ENCODE results near the gene OR10C1. TPM values are rescaled to one million over a fixed set of nuclear protein-coding genes. Genes with fewer than 3 reads are reported as not detected.

The OR10C1 gene
- total and polyA plus RNA-seq, 2 of the 13 experiments (the other 11 are each of a cell fraction or from before 2014, with no cell fraction given), result 0.04 TPM; not detected in 1

DNA sequence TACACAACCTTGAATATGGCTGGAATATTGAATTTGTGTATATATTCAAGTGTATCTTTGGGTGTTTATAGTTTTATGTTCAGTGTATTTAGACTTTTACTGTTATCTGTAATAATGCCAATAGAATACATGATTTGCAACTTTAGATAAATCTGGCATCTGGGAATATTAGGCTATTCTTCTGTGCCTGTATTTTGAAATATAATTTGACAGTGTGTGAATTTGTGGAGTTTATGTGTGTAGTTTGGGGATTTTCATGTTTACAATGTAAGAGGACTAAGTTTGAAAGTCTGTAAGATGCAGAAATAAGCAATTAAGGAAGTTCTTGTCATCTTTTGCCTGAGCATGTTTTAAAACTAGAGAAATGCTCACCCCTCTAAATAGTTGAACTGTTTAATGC is at the start of gene OR10C1 (continued):
- TF ChIP-seq, protein P1, sequence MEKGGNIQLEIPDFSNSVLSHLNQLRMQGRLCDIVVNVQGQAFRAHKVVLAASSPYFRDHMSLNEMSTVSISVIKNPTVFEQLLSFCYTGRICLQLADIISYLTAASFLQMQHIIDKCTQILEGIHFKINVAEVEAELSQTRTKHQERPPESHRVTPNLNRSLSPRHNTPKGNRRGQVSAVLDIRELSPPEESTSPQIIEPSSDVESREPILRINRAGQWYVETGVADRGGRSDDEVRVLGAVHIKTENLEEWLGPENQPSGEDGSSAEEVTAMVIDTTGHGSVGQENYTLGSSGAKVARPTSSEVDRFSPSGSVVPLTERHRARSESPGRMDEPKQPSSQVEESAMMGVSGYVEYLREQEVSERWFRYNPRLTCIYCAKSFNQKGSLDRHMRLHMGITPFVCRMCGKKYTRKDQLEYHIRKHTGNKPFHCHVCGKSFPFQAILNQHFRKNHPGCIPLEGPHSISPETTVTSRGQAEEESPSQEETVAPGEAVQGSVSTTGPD (CRISPR knock-in tag; IDR thresholded peaks at IDR 0.05), result no peak
- TF ChIP-seq ZSCAN22 (CRISPR knock-in tag; IDR thresholded peaks at IDR 0.05) (no peak), PLRG1 (conservative IDR thresholded peaks at IDR 0.05) (no peak), ZNF180 (CRISPR knock-in tag; IDR thresholded peaks at IDR 0.05; ENCODE audit: borderline replicate concordance, low read depth) (no peak), ARNTL (CRISPR knock-in tag; IDR thresholded peaks at IDR 0.05) (no peak), AGO1 (IDR thresholded peaks at IDR 0.05; ENCODE audit: low read depth, low read length, poor library complexity, severe bottlenecking) (no peak)

DNA sequence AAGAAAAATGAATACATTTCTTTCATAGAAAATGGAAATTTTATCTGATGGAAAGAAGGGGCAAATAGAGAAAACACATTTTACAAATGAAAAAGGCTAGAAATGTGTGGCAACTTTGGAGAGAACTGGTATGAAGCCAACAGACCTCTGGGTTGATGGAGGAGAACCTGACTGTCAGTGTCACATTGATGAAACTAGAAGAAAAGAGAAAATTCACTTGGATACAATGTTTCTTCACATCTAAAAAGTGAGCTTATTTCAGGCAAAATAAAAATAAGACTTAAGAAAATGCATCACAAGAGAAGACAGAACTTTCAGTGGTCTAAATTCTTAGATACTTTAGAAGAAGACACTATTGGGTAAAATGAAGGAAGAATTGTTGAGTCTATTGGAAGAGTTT is 43.8 kb upstream of the OR10C1 start, which contains the start of gene OR12D2:
OR12D2 (plus strand) TSS at position 301 of the 400 bp plus-strand sequence. CDS start 1,069 bp downstream, outside the sequence.
- Histone ChIP-seq H3K9me3 (ENCODE audit: low read length) (no peaks in the 10 kb centered on the region), H3K36me3 (replicated peaks in 1 of 2; ENCODE audit: control insufficient read depth in 1 of 2, insufficient read depth in 2 of 2, low read length in 2 of 2) (no peaks in the 10 kb centered on the region), H4K20me1 (ENCODE audit: insufficient read depth, low read length) (no peaks in the 10 kb centered on the region), H3K27ac (ENCODE audit: extremely low read length, insufficient read depth, low read length) (no peak within 1 kb of the TSS), H3K27me3 (ENCODE audit: control insufficient read depth in 1 of 2, insufficient read depth in 2 of 2, low read length in 2 of 2) (no peaks in the 10 kb centered on the region), H3K79me2 (ENCODE audit: insufficient read depth, low read length) (no peaks in the 10 kb centered on the region), H3K4me3 (replicated peaks in 1 of 3; ENCODE audit: insufficient read depth in 1 of 3, low read depth in 2 of 3, low read length in 3 of 3) (no peak within 1 kb of the TSS), H3K4me1 (ENCODE audit: insufficient read depth, low read length) (no peaks in the 10 kb centered on the region), H2AFZ (ENCODE audit: low read length) (no peak within 1 kb of the TSS), H3K9ac (ENCODE audit: insufficient read depth, low read depth, low read length) (no peak within 1 kb of the TSS), H3K4me2 (ENCODE audit: low read depth, low read length) (no peak within 1 kb of the TSS)
- no peak for ATAC-seq
- in situ Hi-C loops (cut with HindIII; ENCODE audit: extremely low pct_ligation_motif_present, low pct_unique_long_range_greater_than_20kb), result no loop called here
- DNase-seq (ENCODE audit: low spot score), result no peak
- BruUV-seq (replicated peaks), result no TSS peak
- FAIRE-seq, result no peak
- CTCF ChIA-PET (ENCODE audit: low intra/inter-chr PET ratio, low total read pairs), result no interaction called here
- POLR2A ChIA-PET, result no interaction called here
- intact Hi-C loops (cut with micrococcal nuclease; ENCODE audit: unreplicated experiment), result no loop called here
- no peak for TF ChIP-seq BRD4 (CRISPR knock-in tag; IDR thresholded peaks at IDR 0.05)
- no peak for TF ChIP-seq ZNF605 (CRISPR knock-in tag; IDR thresholded peaks at IDR 0.05)
- no peak for TF ChIP-seq ZNF44 (CRISPR knock-in tag; IDR thresholded peaks at IDR 0.05)
- TF ChIP-seq HNRNPH1 (optimal IDR thresholded peaks at IDR 0.05; ENCODE audit: low read depth, low read length), result no peak
- TF ChIP-seq ELF1 (CRISPR knock-in tag; IDR thresholded peaks at IDR 0.05), result no peak
- TF ChIP-seq ZBTB7A (CRISPR knock-in tag; IDR thresholded peaks at IDR 0.05), result no peak
- TF ChIP-seq RFX3 (CRISPR knock-in tag; IDR thresholded peaks at IDR 0.05), result no peak
- TF ChIP-seq GTF2F1 (IDR thresholded peaks at IDR 0.05; ENCODE audit: low read length), result no peak
- no peak for TF ChIP-seq ZNF33B (CRISPR knock-in tag; IDR thresholded peaks at IDR 0.05)
- TF ChIP-seq ZNF17 (CRISPR knock-in tag; IDR thresholded peaks at IDR 0.05), result no peak
- TF ChIP-seq SMC3 (IDR thresholded peaks at IDR 0.05; ENCODE audit: low read length), result no peak
- no peak for TF ChIP-seq ZNF550 (CRISPR knock-in tag; IDR thresholded peaks at IDR 0.05; ENCODE audit: borderline replicate concordance)
- no peak for TF ChIP-seq ZNF660 (CRISPR knock-in tag; IDR thresholded peaks at IDR 0.05; ENCODE audit: borderline replicate concordance, low read depth)

All from HepG2 (cell line).